HTR-8/SVneo (cell line): ENCODE measurements around the gene SPATA13.
A peak's percentile ranks its signal among the peaks of the same experiment; 100 is the strongest.

Experiments used
- DNase-seq: peaks from one replicate; pipeline ENCODE4 v3.0.0; 2011; ENCODE audit warnings: low spot score, mixed read lengths; ENCODE audit not compliant: insufficient read length
- FAIRE-seq: peaks from 2 replicates; lab custom pipeline; 2011; peaks lifted over from hg19 to GRCh38; lab: Jason Lieb, UNC

Gene SPATA13

GRCh38 chr13:24218338-24218737, 57.8 kb downstream of the SPATA13 start:
- FAIRE-seq, result no peak
- DNase-seq, result no peak

GRCh38 chr13:24218977-24219376, 58.5 kb downstream of the SPATA13 start:
- FAIRE-seq, result no peak

GRCh38 chr13:24220086-24220703, 59.7 kb downstream of the SPATA13 start:
- FAIRE-seq, result no peak
- peak; percentile 41 for DNase-seq

More at GRCh38 chr13:24218977-24219376, 58.5 kb downstream of the SPATA13 start:
- no peak for DNase-seq

GRCh38 chr13:24221007-24221406, 60.5 kb downstream of the SPATA13 start:
- DNase-seq (no peak), FAIRE-seq (no peak)

- no peak for FAIRE-seq
- DNase-seq, result no peak
Observed at GRCh38 chr13:24222756-24223155, 62.2 kb downstream of the SPATA13 start.

- DNase-seq (no peak), FAIRE-seq (no peak)
Observed at GRCh38 chr13:24223341-24224231, 63.1 kb downstream of the SPATA13 start.

GRCh38 chr13:24224232-24224680, 63.7 kb downstream of the SPATA13 start:
- FAIRE-seq (no peak), DNase-seq (no peak)

GRCh38 chr13:24225062-24225461, 64.5 kb downstream of the SPATA13 start:
- FAIRE-seq (no peak), DNase-seq (no peak)

- DNase-seq (no peak), FAIRE-seq (no peak)
Observed at GRCh38 chr13:24225930-24226329, 65.4 kb downstream of the SPATA13 start.

- FAIRE-seq, result no peak
- DNase-seq, result no peak
Observed at GRCh38 chr13:24226762-24227161, 66.2 kb downstream of the SPATA13 start.

GRCh38 chr13:24228852-24229458, 68.4 kb downstream of the SPATA13 start:
- FAIRE-seq, result no peak
- DNase-seq, result peak; percentile 22

GRCh38 chr13:24230428-24231072, 70.0 kb downstream of the SPATA13 start:
- FAIRE-seq (no peak), DNase-seq (no peak)

- DNase-seq (no peak), FAIRE-seq (no peak)
Observed at GRCh38 chr13:24231377-24231776, 70.9 kb downstream of the SPATA13 start.

- DNase-seq, result no peak
- FAIRE-seq, result no peak
Observed at GRCh38 chr13:24232037-24232436, 71.5 kb downstream of the SPATA13 start.

GRCh38 chr13:24232474-24232873, 72.0 kb downstream of the SPATA13 start:
- DNase-seq (no peak), FAIRE-seq (no peak)

GRCh38 chr13:24233351-24233901, 72.9 kb downstream of the SPATA13 start:
- FAIRE-seq (no peak), DNase-seq (no peak)

- FAIRE-seq (no peak), DNase-seq (no peak)
Observed at GRCh38 chr13:24234200-24234915, 73.8 kb downstream of the SPATA13 start.

GRCh38 chr13:24237356-24237755, 76.8 kb downstream of the SPATA13 start:
- DNase-seq (no peak), FAIRE-seq (no peak)

GRCh38 chr13:24241336-24241735, 80.8 kb downstream of the SPATA13 start:
- FAIRE-seq (no peak), DNase-seq (no peak)

GRCh38 chr13:24242100-24242499, 81.6 kb downstream of the SPATA13 start:
- FAIRE-seq, result no peak
- DNase-seq, result no peak
